Neural cell (in vitro differentiated cells): Measurements from ENCODE around the gene F11R. TPM values are rescaled to one million over a fixed set of nuclear protein-coding genes. Genes with fewer than 3 reads are reported as not detected.

ENCODE experiments used
- H2AFZ ChIP-seq: fragments of 200-600, 300-800 bp; sonication (generic), shearing (Covaris generic); 2 replicates; pipeline ENCODE4 v1.6.0; 2014; ENCODE audit warnings: low read depth, mild to moderate bottlenecking, antibody characterized with exemption, low read length, moderate library complexity
- H3F3A ChIP-seq: fragments of 200-600 bp; shearing (Covaris generic); 2 replicates; pipeline ENCODE4 v1.6.1; 2016; ENCODE audit warnings: mild to moderate bottlenecking, moderate library complexity, mixed read lengths, antibody characterized with exemption, low read length; ENCODE audit not compliant: insufficient read depth, poor library complexity, severe bottlenecking
- H3K27ac ChIP-seq: fragments of 200-600, 300-800 bp; sonication (generic), shearing (Covaris generic); 2 replicates; pipeline ENCODE4 v1.5.1; 2014; ENCODE audit warnings: mild to moderate bottlenecking, low read length, moderate library complexity
- H3K27me3 ChIP-seq: fragments of 300-800, 200-600 bp; sonication (generic), shearing (Covaris generic); 2 replicates; pipeline ENCODE4 v1.6.0; 2014; ENCODE audit warnings: mild to moderate bottlenecking, low read depth, low read length, moderate library complexity; ENCODE audit not compliant: insufficient read depth
- H3K36me3 ChIP-seq: fragments of 300-800, 200-600 bp; sonication (generic), shearing (Covaris generic); 2 replicates; pipeline ENCODE4 v1.5.1; 2014; ENCODE audit warnings: mild to moderate bottlenecking, antibody characterized with exemption, low read length, moderate library complexity; ENCODE audit not compliant: insufficient read depth
- H3K4me2 ChIP-seq: fragments of 300-800, 200-600 bp; sonication (generic), shearing (Covaris generic); 2 replicates; pipeline ENCODE4 v1.6.0; 2014; ENCODE audit warnings: mild to moderate bottlenecking, low read length
- H3K4me3 ChIP-seq: fragments of 300-800, 200-600 bp; sonication (generic), shearing (Covaris generic); 2 replicates; pipeline ENCODE4 v1.5.1; 2014; ENCODE audit warnings: mild to moderate bottlenecking, low read length, moderate library complexity
- H3K79me2 ChIP-seq: fragments of 200-600 bp; shearing (Covaris generic); replicated peaks from 2 replicates; pipeline ENCODE4 v1.6.0; 2014; ENCODE audit warnings: mild to moderate bottlenecking, low read length, moderate library complexity; ENCODE audit not compliant: insufficient read depth
- H3K9ac ChIP-seq: fragments of 300-800, 200-600 bp; sonication (generic), shearing (Covaris generic); 2 replicates; pipeline ENCODE4 v1.6.1; 2016; ENCODE audit warnings: mild to moderate bottlenecking, low read length, mixed read lengths
- H3K9me2 ChIP-seq: fragments of 200-600 bp; shearing (Covaris generic); 2 replicates; pipeline ENCODE4 v1.6.1; 2016; ENCODE audit warnings: mild to moderate bottlenecking, low read length, mixed read lengths; ENCODE audit not compliant: insufficient read depth
- H3K9me3 ChIP-seq: fragments of 200-600, 300-800 bp; sonication (generic), shearing (Covaris generic); 2 replicates; pipeline ENCODE4 v1.6.1; 2016; ENCODE audit warnings: mild to moderate bottlenecking, mixed run types, low read length, moderate library complexity, mixed read lengths
- H4K20me1 ChIP-seq: fragments of 200-600 bp; shearing (Covaris generic); 2 replicates; pipeline ENCODE4 v1.6.1; 2016; ENCODE audit warnings: mild to moderate bottlenecking, mixed run types; ENCODE audit not compliant: insufficient read depth
- CTCF ChIP-seq: fragments of 450-650 bp; IDR thresholded peaks from 2 replicates; pipeline ENCODE4 v1.5.1; 2014; ENCODE audit warnings: antibody characterized with exemption, mild to moderate bottlenecking, moderate library complexity; ENCODE audit not compliant: poor library complexity, severe bottlenecking
- EP300 ChIP-seq: fragments of 450-650 bp; conservative IDR thresholded peaks from 2 replicates; pipeline ENCODE4 v1.6.1; 2014; ENCODE audit warnings: antibody characterized with exemption, mild to moderate bottlenecking, moderate library complexity; ENCODE audit not compliant: poor library complexity, severe bottlenecking
- EZH2 ChIP-seq: fragments of 200-600, 300-800 bp; shearing (Covaris generic), sonication (generic); IDR thresholded peaks from 2 replicates; pipeline ENCODE4 v1.6.1; 2014; ENCODE audit warnings: antibody characterized with exemption, low read length, borderline replicate concordance, mild to moderate bottlenecking; ENCODE audit not compliant: insufficient read depth, poor library complexity, severe bottlenecking
- MXI1 ChIP-seq: fragments of 450-650 bp; conservative IDR thresholded peaks from 2 replicates; pipeline ENCODE4 v1.6.1; 2014; ENCODE audit warnings: antibody characterized with exemption, mild to moderate bottlenecking; ENCODE audit not compliant: poor library complexity, severe bottlenecking
- POLR2AphosphoS5 ChIP-seq: IDR thresholded peaks from 2 replicates; pipeline ENCODE4 v1.6.1; 2012
- RAD21 ChIP-seq: fragments of 450-650 bp; conservative IDR thresholded peaks from 2 replicates; pipeline ENCODE4 v1.6.1; 2014; ENCODE audit warnings: antibody characterized with exemption, mild to moderate bottlenecking, moderate library complexity
- REST ChIP-seq: IDR thresholded peaks from 2 replicates; pipeline ENCODE4 v1.6.1; 2012; ENCODE audit warnings: borderline replicate concordance
- SMC3 ChIP-seq: fragments of 450-650 bp; conservative IDR thresholded peaks from 2 replicates; pipeline ENCODE4 v1.6.1; 2014; ENCODE audit warnings: antibody characterized with exemption, mild to moderate bottlenecking, moderate library complexity; ENCODE audit not compliant: poor library complexity
- TAF1 ChIP-seq: IDR thresholded peaks from 2 replicates; pipeline ENCODE4 v1.6.1; 2012; ENCODE audit warnings: low read depth
- polyA plus RNA-seq: library from polyadenylated mRNA; depleted of rRNA; stranded (reverse); fragments of >200 nt; gene quantifications from 2 replicates; pipeline ENCODE4 v1.2.3, GENCODE V29; 2014

F11R gene
- polyA plus RNA-seq, 1 donor from 2014 or later, result 7.3 TPM

- Histone ChIP-seq H3F3A (no peaks in the 10 kb centered on the region), H3K4me3 (no peak overlapping the region), H3K9ac (no peak overlapping the region), H4K20me1 (no peaks in the 10 kb centered on the region), H3K27me3 (no peaks in the 10 kb centered on the region), H3K27ac (no peak overlapping the region), H3K36me3 (no peaks in the 10 kb centered on the region), H3K79me2 (no peaks in the 10 kb centered on the region), H3K9me3 (no peaks in the 10 kb centered on the region), H2AFZ (no peak overlapping the region), H3K9me2 (no peaks in the 10 kb centered on the region), H3K4me2 (no peak overlapping the region)
- TF ChIP-seq TAF1 (no peak), CTCF (no peak), EZH2 (no peak), EP300 (no peak), RAD21 (no peak), MXI1 (no peak)
Measured at GRCh38 chr1:161000736-161001480, 20.0 kb downstream of the F11R start.

- Histone ChIP-seq H3K4me2 (no peak overlapping the region), H3F3A (no peaks in the 10 kb centered on the region), H3K27ac (no peak overlapping the region), H3K36me3 (no peaks in the 10 kb centered on the region), H3K79me2 (no peaks in the 10 kb centered on the region), H3K9me3 (no peaks in the 10 kb centered on the region), H3K9me2 (no peaks in the 10 kb centered on the region), H3K9ac (no peak overlapping the region), H2AFZ (no peak overlapping the region), H4K20me1 (no peaks in the 10 kb centered on the region), H3K4me3 (no peak overlapping the region), H3K27me3 (no peaks in the 10 kb centered on the region)
- TF ChIP-seq SMC3 (no peak), CTCF (no peak), EZH2 (no peak), EP300 (no peak), MXI1 (no peak), RAD21 (no peak), POLR2AphosphoS5 (no peak), TAF1 (no peak), REST (no peak)
Measured at GRCh38 chr1:160999376-160999775, 21.6 kb downstream of the F11R start.
